HL-60 (cell line): ENCODE results near the gene TESK2.

Experiments
- DNase-seq, 2 experiments: peaks; one replicate each; pipeline ENCODE4 v3.0.0-alpha.2; 2010 to 2020; ENCODE audit warnings: low read depth in 1 of 2, low spot score in 1 of 2
- H3K27ac ChIP-seq: fragments of 250-450 bp; sonication (Bioruptor Pico); replicated peaks from 2 replicates; pipeline ENCODE4 v1.5.1; 2020; ENCODE audit warnings: mild to moderate bottlenecking, moderate library complexity
- H3K27me3 ChIP-seq: fragments of 250-450 bp; sonication (Bioruptor Pico); 2 replicates; pipeline ENCODE4 v1.5.1; 2021; ENCODE audit warnings: mild to moderate bottlenecking, moderate library complexity; ENCODE audit not compliant: insufficient read depth, poor library complexity, severe bottlenecking
- H3K4me3 ChIP-seq: replicated peaks from 2 replicates; pipeline ENCODE4 v1.5.1; 2011; ENCODE audit warnings: mild to moderate bottlenecking, control low read depth, low read length; ENCODE audit not compliant: insufficient read depth
- GABPA ChIP-seq: IDR thresholded peaks from 2 replicates; pipeline ENCODE4 v1.6.1; 2012; ENCODE audit warnings: low read depth
- POLR2AphosphoS5 ChIP-seq: IDR thresholded peaks from 2 replicates; pipeline ENCODE4 v1.6.1; 2012; ENCODE audit warnings: low read depth
- SPI1 ChIP-seq: IDR thresholded peaks from 2 replicates; pipeline ENCODE4 v1.6.1; 2012; ENCODE audit warnings: low read depth, mild to moderate bottlenecking, borderline replicate concordance
- TF ChIP-seq, protein P1 (sequence below): IDR thresholded peaks from one replicate; pipeline ENCODE4 v1.5.1; 2011; ENCODE audit warnings: low read length, control low read depth, inconsistent platforms; ENCODE audit not compliant: insufficient read depth
- TF ChIP-seq, protein P2 (sequence below): IDR thresholded peaks from 2 replicates; pipeline ENCODE4 v1.6.1; 2012; ENCODE audit warnings: low read depth; ENCODE audit not compliant: insufficient replicate concordance

TESK2 gene

DNA sequence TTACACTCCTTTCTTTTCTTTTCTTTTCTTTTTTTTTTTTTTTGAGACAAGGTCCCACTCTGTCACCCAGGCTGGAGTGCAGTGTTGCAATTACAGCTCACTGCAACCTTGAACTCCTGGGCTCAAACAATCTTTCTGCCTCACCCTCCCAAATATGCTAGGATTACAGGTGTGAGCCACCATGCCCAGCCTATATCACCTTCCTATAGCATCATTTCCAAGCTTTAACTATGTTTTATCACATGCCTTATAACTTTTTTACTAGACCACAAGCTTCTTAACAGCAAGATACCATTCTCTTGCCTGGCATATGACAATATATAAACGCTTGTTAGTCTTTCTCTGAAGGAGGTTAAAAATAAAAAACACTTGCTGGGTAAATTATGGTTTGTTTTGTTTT is 95.4 kb downstream of the TESK2 start:
- Histone ChIP-seq H3K4me3 (no peak overlapping the region), H3K27ac (no peak overlapping the region), H3K27me3 (no peaks in the 10 kb centered on the region)
- TF ChIP-seq POLR2AphosphoS5 (no peak), GABPA (no peak)
- TF ChIP-seq, protein P1, sequence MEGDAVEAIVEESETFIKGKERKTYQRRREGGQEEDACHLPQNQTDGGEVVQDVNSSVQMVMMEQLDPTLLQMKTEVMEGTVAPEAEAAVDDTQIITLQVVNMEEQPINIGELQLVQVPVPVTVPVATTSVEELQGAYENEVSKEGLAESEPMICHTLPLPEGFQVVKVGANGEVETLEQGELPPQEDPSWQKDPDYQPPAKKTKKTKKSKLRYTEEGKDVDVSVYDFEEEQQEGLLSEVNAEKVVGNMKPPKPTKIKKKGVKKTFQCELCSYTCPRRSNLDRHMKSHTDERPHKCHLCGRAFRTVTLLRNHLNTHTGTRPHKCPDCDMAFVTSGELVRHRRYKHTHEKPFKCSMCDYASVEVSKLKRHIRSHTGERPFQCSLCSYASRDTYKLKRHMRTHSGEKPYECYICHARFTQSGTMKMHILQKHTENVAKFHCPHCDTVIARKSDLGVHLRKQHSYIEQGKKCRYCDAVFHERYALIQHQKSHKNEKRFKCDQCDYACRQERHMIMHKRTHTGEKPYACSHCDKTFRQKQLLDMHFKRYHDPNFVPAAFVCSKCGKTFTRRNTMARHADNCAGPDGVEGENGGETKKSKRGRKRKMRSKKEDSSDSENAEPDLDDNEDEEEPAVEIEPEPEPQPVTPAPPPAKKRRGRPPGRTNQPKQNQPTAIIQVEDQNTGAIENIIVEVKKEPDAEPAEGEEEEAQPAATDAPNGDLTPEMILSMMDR, result no peak
- DNase-seq, result no peak

DNA sequence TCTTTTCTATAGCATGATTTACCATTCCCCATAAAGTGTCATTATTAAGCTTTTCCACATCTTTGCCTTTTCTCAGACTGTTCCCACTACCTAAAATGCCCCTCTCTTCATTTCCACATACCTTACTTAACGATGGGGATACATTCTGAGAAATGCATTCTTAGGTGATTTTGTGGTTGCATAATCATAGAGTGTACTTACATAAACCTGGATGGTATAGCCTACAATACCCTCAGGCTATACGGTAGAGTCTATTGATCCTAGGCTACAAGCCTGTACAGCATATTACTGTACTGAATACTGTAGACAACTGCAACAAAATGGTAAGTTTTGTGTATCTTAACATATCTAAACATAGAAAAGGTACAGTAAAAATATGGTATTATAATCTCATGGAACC is 95.9 kb downstream of the TESK2 start:
- Histone ChIP-seq H3K27ac (no peak overlapping the region), H3K27me3 (no peaks in the 10 kb centered on the region), H3K4me3 (no peak overlapping the region)
- DNase-seq, result no peak
- TF ChIP-seq POLR2AphosphoS5 (no peak), GABPA (no peak), SPI1 (no peak)
- TF ChIP-seq, protein P2, sequence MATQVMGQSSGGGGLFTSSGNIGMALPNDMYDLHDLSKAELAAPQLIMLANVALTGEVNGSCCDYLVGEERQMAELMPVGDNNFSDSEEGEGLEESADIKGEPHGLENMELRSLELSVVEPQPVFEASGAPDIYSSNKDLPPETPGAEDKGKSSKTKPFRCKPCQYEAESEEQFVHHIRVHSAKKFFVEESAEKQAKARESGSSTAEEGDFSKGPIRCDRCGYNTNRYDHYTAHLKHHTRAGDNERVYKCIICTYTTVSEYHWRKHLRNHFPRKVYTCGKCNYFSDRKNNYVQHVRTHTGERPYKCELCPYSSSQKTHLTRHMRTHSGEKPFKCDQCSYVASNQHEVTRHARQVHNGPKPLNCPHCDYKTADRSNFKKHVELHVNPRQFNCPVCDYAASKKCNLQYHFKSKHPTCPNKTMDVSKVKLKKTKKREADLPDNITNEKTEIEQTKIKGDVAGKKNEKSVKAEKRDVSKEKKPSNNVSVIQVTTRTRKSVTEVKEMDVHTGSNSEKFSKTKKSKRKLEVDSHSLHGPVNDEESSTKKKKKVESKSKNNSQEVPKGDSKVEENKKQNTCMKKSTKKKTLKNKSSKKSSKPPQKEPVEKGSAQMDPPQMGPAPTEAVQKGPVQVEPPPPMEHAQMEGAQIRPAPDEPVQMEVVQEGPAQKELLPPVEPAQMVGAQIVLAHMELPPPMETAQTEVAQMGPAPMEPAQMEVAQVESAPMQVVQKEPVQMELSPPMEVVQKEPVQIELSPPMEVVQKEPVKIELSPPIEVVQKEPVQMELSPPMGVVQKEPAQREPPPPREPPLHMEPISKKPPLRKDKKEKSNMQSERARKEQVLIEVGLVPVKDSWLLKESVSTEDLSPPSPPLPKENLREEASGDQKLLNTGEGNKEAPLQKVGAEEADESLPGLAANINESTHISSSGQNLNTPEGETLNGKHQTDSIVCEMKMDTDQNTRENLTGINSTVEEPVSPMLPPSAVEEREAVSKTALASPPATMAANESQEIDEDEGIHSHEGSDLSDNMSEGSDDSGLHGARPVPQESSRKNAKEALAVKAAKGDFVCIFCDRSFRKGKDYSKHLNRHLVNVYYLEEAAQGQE, result no peak
- TF ChIP-seq, protein P1, result no peak

DNA sequence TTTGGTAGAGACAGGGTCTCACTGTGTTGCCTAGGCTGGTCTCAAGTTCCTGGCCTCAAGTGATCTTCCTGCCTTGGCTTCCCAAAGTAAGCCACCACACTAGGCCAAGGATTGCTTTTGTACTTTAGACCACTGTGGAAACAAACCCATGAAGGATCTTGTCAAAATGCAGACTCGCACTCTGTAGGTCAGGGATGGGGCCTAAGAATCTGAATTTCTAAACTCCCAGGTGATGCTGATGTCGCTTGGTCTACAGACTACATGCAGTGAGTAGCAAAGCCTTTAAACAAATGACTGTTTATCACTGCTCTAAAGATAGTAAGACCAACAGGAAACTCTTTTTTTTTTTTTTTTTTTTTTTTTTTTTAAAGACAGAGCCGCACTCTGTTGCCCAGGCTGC is 96.6 kb downstream of the TESK2 start:
- H3K27ac ChIP-seq, result peak overlapping the region; percentile 50
- peak in 1 of 2 experiments; percentile 7 for DNase-seq
- TF ChIP-seq POLR2AphosphoS5, result no peak
- TF ChIP-seq GABPA, result no peak
- TF ChIP-seq, protein P2, result no peak
- TF ChIP-seq, protein P1, result no peak
- no peak for TF ChIP-seq SPI1
- no peaks in the 10 kb centered on the region for H3K27me3 ChIP-seq
- no peak overlapping the region for H3K4me3 ChIP-seq

DNA sequence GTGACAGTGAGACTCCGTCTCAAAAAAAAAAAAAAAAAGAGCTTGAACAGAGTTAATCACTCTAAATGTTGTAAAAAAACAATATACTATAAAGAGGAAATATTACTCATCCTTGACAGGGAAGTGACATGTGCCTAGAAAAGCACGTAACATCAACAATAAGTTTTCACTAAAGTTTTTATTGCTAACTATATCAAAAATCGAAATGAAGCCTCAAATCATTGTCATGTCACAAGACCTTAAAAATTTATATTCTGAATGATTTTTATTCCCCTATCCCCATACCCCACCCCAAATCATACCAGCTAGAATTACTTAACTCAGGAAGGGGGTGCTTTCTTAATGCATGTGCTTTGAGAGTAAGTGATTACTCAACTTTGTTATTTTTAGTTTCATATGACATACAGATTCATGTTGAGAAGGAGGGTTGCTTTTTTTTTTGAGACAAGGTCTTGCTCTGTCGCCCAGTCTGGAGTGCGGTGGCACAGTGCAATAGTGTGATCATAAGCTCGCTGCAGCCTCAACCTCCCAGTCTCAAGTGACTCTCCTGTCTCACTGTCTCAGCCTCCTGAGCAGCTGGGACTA is 97.2 kb downstream of the TESK2 start:
- no peak overlapping the region for H3K4me3 ChIP-seq
- H3K27ac ChIP-seq, result peak overlapping the region; percentile 50

More for the DNA sequence above, 97.2 kb downstream of the TESK2 start:
- no peaks in the 10 kb centered on the region for H3K27me3 ChIP-seq
- TF ChIP-seq SPI1 (no peak), POLR2AphosphoS5 (no peak), GABPA (no peak)
- TF ChIP-seq, protein P2, result no peak
- TF ChIP-seq, protein P1, result no peak
- peak; percentile 69 to 77 for DNase-seq
